H9 (cell line): Measurements from ENCODE around the gene GRID1. TPM values are rescaled to one million over a fixed set of nuclear protein-coding genes. Genes with fewer than 3 reads are reported as not detected.

Experiments used
- DNase-seq: peaks from one replicate; pipeline ENCODE4 v3.0.0-alpha.2; 2017
- H2AFZ ChIP-seq: one replicate; pipeline ENCODE4 v1.6.1; 2013; ENCODE audit warnings: mild to moderate bottlenecking, low read length, control low read depth, moderate library complexity
- H2AK5ac ChIP-seq: 2 replicates; pipeline ENCODE4 v1.6.1; 2013; ENCODE audit warnings: low read length, control low read depth, mixed read lengths; ENCODE audit not compliant: insufficient read length
- H2BK120ac ChIP-seq: one replicate; pipeline ENCODE4 v1.6.1; 2013; ENCODE audit warnings: low read depth, mild to moderate bottlenecking, low read length, control low read depth, inconsistent platforms; ENCODE audit not compliant: poor library complexity, severe bottlenecking
- H2BK12ac ChIP-seq: 2 replicates; pipeline ENCODE4 v1.6.1; 2013; ENCODE audit warnings: low read length, control low read depth, mixed read lengths, low read depth; ENCODE audit not compliant: insufficient read length
- H2BK15ac ChIP-seq: 2 replicates; pipeline ENCODE4 v1.6.1; 2013; ENCODE audit warnings: low read depth, low read length, control low read depth
- H2BK20ac ChIP-seq: one replicate; pipeline ENCODE4 v1.6.1; 2013; ENCODE audit warnings: low read depth, mild to moderate bottlenecking, low read length, control low read depth, inconsistent platforms; ENCODE audit not compliant: poor library complexity, severe bottlenecking
- H2BK5ac ChIP-seq: 2 replicates; pipeline ENCODE4 v1.6.1; 2013; ENCODE audit warnings: low read length, control low read depth, mixed read lengths; ENCODE audit not compliant: insufficient read length
- H3K14ac ChIP-seq: 2 replicates; pipeline ENCODE4 v1.6.1; 2013; ENCODE audit warnings: low read length, control low read depth; ENCODE audit not compliant: insufficient read depth
- H3K18ac ChIP-seq: 2 replicates; pipeline ENCODE4 v1.6.1; 2013; ENCODE audit warnings: low read depth, mild to moderate bottlenecking, mixed read lengths, low read length, control low read depth; ENCODE audit not compliant: insufficient read length
- H3K23ac ChIP-seq: 2 replicates; pipeline ENCODE4 v1.6.1; 2013; ENCODE audit warnings: low read length, control low read depth, mixed read lengths, low read depth; ENCODE audit not compliant: insufficient read length
- H3K23me2 ChIP-seq: 2 replicates; pipeline ENCODE4 v1.6.1; 2013; ENCODE audit warnings: low read depth, mild to moderate bottlenecking, mixed read lengths, low read length, control low read depth; ENCODE audit not compliant: insufficient read length, poor library complexity, severe bottlenecking
- H3K27ac ChIP-seq: 2 replicates; pipeline ENCODE4 v1.5.1; 2013; ENCODE audit warnings: low read length, control low read depth, mixed read lengths, low read depth; ENCODE audit not compliant: insufficient read length
- H3K27me3 ChIP-seq: 2 replicates; pipeline ENCODE4 v1.6.1; 2013; ENCODE audit warnings: low read length, control low read depth, inconsistent platforms; ENCODE audit not compliant: insufficient read depth
- H3K4ac ChIP-seq: 2 replicates; pipeline ENCODE4 v1.6.1; 2013; ENCODE audit warnings: low read depth, mild to moderate bottlenecking, control low read depth, inconsistent platforms, low read length, moderate library complexity
- H3K4me1 ChIP-seq: 2 replicates; pipeline ENCODE4 v1.6.1; 2013; ENCODE audit warnings: low read length, control low read depth, inconsistent platforms; ENCODE audit not compliant: insufficient read depth
- H3K4me2 ChIP-seq: 2 replicates; pipeline ENCODE4 v1.6.1; 2013; ENCODE audit warnings: low read length, control low read depth, mixed read lengths; ENCODE audit not compliant: insufficient read length, insufficient read depth
- H3K56ac ChIP-seq: 2 replicates; pipeline ENCODE4 v1.6.1; 2013; ENCODE audit warnings: low read depth, mild to moderate bottlenecking, mixed read lengths, low read length, control low read depth; ENCODE audit not compliant: insufficient read length
- H3K79me1 ChIP-seq: 2 replicates; pipeline ENCODE4 v1.6.1; 2013; ENCODE audit warnings: low read depth, mild to moderate bottlenecking, moderate library complexity, low read length, control low read depth, inconsistent platforms; ENCODE audit not compliant: insufficient read depth, poor library complexity, severe bottlenecking
- H3K79me2 ChIP-seq: 2 replicates; pipeline ENCODE4 v1.6.1; 2013; ENCODE audit warnings: low read length, control low read depth, inconsistent platforms; ENCODE audit not compliant: insufficient read depth
- H3K9ac ChIP-seq: 2 replicates; pipeline ENCODE4 v1.6.1; 2013; ENCODE audit warnings: low read length, control low read depth, mixed read lengths; ENCODE audit not compliant: insufficient read length; ENCODE audit errors: extremely low read depth
- H3K9me3 ChIP-seq: one replicate; pipeline ENCODE4 v1.6.1; 2013; ENCODE audit warnings: low read depth, low read length, inconsistent platforms; ENCODE audit not compliant: control insufficient read depth
- H3T11ph ChIP-seq: one replicate; pipeline ENCODE4 v1.6.1; 2013; ENCODE audit warnings: mild to moderate bottlenecking, low read length, control low read depth, inconsistent platforms
- H4K20me1 ChIP-seq: one replicate; pipeline ENCODE4 v1.6.1; 2013; ENCODE audit not compliant: control insufficient read depth, insufficient read length, insufficient read depth
- H4K5ac ChIP-seq: 2 replicates; pipeline ENCODE4 v1.6.1; 2013; ENCODE audit warnings: low read depth, mild to moderate bottlenecking, mixed read lengths, low read length, control low read depth; ENCODE audit not compliant: insufficient read length
- H4K8ac ChIP-seq: replicated peaks from 2 replicates; pipeline ENCODE4 v1.6.1; 2013; ENCODE audit warnings: low read length, control low read depth, mixed read lengths, low read depth; ENCODE audit not compliant: insufficient read length
- H4K91ac ChIP-seq: 2 replicates; pipeline ENCODE4 v1.6.1; 2013; ENCODE audit warnings: low read depth, mild to moderate bottlenecking, moderate library complexity, mixed read lengths, low read length, control low read depth; ENCODE audit not compliant: insufficient read length
- H3K27ac Mint-ChIP-seq, 3 experiments: 2 replicates in 2 of 3; 3 replicates in 1 of 3; pipeline ENCODE4 v1.8.0; 2020 to 2021; ENCODE audit warnings: mixed read lengths in 3 of 3, mild to moderate bottlenecking in 1 of 3, moderate library complexity in 1 of 3
- H3K27me3 Mint-ChIP-seq: 2 replicates; pipeline ENCODE4 v1.8.0; 2021; ENCODE audit warnings: low read depth, mild to moderate bottlenecking, moderate library complexity, mixed read lengths
- H3K36me3 Mint-ChIP-seq, 3 experiments: 2 replicates in 2 of 3; 3 replicates in 1 of 3; pipeline ENCODE4 v1.8.0; 2020 to 2021; ENCODE audit warnings: low read depth in 3 of 3, mixed read lengths in 3 of 3; ENCODE audit not compliant: insufficient read depth in 1 of 3
- H3K4me1 Mint-ChIP-seq, 2 experiments: 2 replicates each; pipeline ENCODE4 v1.8.0; 2020; ENCODE audit warnings: mixed read lengths in 2 of 2
- H3K4me3 Mint-ChIP-seq, 2 experiments: 2 replicates in 1 of 2; 3 replicates in 1 of 2; pipeline ENCODE4 v1.8.0; 2020 to 2021; ENCODE audit warnings: mild to moderate bottlenecking in 2 of 2, mixed read lengths in 2 of 2, moderate library complexity in 1 of 2
- H3K9me3 Mint-ChIP-seq, 2 experiments: 2 replicates in 1 of 2; 3 replicates in 1 of 2; pipeline ENCODE4 v1.8.0; 2020; ENCODE audit warnings: mild to moderate bottlenecking in 2 of 2, mixed read lengths in 2 of 2, moderate library complexity in 1 of 2
- CTCF ChIP-seq: fragments of 200-600 bp; sonication (generic); conservative IDR thresholded peaks from 3 replicates; pipeline ENCODE4 v1.8.0; 2021; ENCODE audit warnings: antibody characterized with exemption, mild to moderate bottlenecking
- WGBS: extraction: QIAGEN DNeasy Blood & Tissue Kit; methylation state at CpG from one replicate; pipeline ENCODE4 v1.1.7; 2013; ENCODE audit warnings: missing lambda C conversion rate, low lambda C conversion rate, mixed read lengths; ENCODE audit not compliant: insufficient read length; ENCODE audit errors: extremely low coverage; 5-methylcytosine and 5-hydroxymethylcytosine counted together
- total RNA-seq: library from RNA; stranded (reverse); gene quantifications from 2 replicates; pipeline ENCODE4 v1.2.1, GENCODE V29; 2021

The GRID1 gene
- total RNA-seq, 1 experiment from 2014 or later, result 0.35 TPM

- no peak overlapping the region for H4K8ac ChIP-seq
- no peak overlapping the region for H3K23ac ChIP-seq
- no peak overlapping the region for H3K4me3 Mint-ChIP-seq
- no peak overlapping the region for H3K27ac ChIP-seq
- no peaks in the 10 kb centered on the region for H3K79me1 ChIP-seq
- WGBS, result no CpG with 5 or more reads among the region's 2 CpGs
- H2BK5ac ChIP-seq, result no peak overlapping the region
- H2AK5ac ChIP-seq, result no peak overlapping the region
- H2BK15ac ChIP-seq, result no peak overlapping the region
- peaks cover 4% of the 10 kb centered on the region for H3K27me3 Mint-ChIP-seq
- no peaks in the 10 kb centered on the region for H3K4me1 ChIP-seq
- no peak for TF ChIP-seq CTCF
- H3K18ac ChIP-seq, result no peak overlapping the region
- H3K27ac Mint-ChIP-seq, result no peak overlapping the region
- H3K9ac ChIP-seq, result no peak overlapping the region
- no peak overlapping the region for H2BK20ac ChIP-seq
- H3K27me3 ChIP-seq, result no peaks in the 10 kb centered on the region
- H4K5ac ChIP-seq, result no peak overlapping the region
- H2AFZ ChIP-seq, result no peak overlapping the region
- H3K9me3 Mint-ChIP-seq, result peaks cover 4 to 7% of the 10 kb centered on the region in 2 experiments
- H3K14ac ChIP-seq, result no peak overlapping the region
- no peak overlapping the region for H3T11ph ChIP-seq
- no peak overlapping the region for H2BK120ac ChIP-seq
- peaks cover 2 to 5% of the 10 kb centered on the region in 2 experiments; a peak in 2 of 4 replicates for H3K4me1 Mint-ChIP-seq
- no peaks in the 10 kb centered on the region for H4K20me1 ChIP-seq
- H3K9me3 ChIP-seq, result no peaks in the 10 kb centered on the region
- H3K23me2 ChIP-seq, result no peaks in the 10 kb centered on the region
- H3K4ac ChIP-seq, result no peak overlapping the region
- H4K91ac ChIP-seq, result no peak overlapping the region
- H3K4me2 ChIP-seq, result no peak overlapping the region
- no peak for DNase-seq
- peaks cover 0 to 2% (median 0%) of the 10 kb centered on the region in 3 experiments; a peak in 2 of 7 replicates for H3K36me3 Mint-ChIP-seq
- H3K56ac ChIP-seq, result no peak overlapping the region
- H3K79me2 ChIP-seq, result no peaks in the 10 kb centered on the region
- H2BK12ac ChIP-seq, result no peak overlapping the region
These were observed 231.4 kb downstream of the GRID1 start for GRCh38 chr10:86135191-86135590.
